DOHH2 (cell line): ENCODE results near the gene SYNRG.

ENCODE experiments used
- H3F3A ChIP-seq: fragments of 200-600 bp; sonication (generic), shearing (Covaris generic); 2 replicates; pipeline ENCODE4 v1.6.0; 2016; ENCODE audit warnings: antibody characterized with exemption, mild to moderate bottlenecking; ENCODE audit not compliant: control insufficient read depth, insufficient read depth
- H3K27ac ChIP-seq: fragments of 200-600 bp; sonication (generic); 2 replicates; pipeline ENCODE4 v1.5.1; 2014; ENCODE audit warnings: low read depth, mild to moderate bottlenecking, low read length, moderate library complexity
- H3K27me3 ChIP-seq: fragments of 200-600 bp; sonication (generic); 2 replicates; pipeline ENCODE4 v1.6.1; 2014; ENCODE audit warnings: mild to moderate bottlenecking, low read length, mixed read lengths; ENCODE audit not compliant: control insufficient read depth
- H3K36me3 ChIP-seq: fragments of 200-600 bp; sonication (generic); 2 replicates; pipeline ENCODE4 v1.6.1; 2014; ENCODE audit warnings: mild to moderate bottlenecking, low read length, moderate library complexity, mixed read lengths; ENCODE audit not compliant: control insufficient read depth
- H3K4me1 ChIP-seq: fragments of 200-600 bp; sonication (generic); 2 replicates; pipeline ENCODE4 v1.6.1; 2014; ENCODE audit warnings: mild to moderate bottlenecking, low read length, mixed read lengths; ENCODE audit not compliant: control insufficient read depth
- H3K4me2 ChIP-seq: fragments of 200-600 bp; sonication (generic); 2 replicates; pipeline ENCODE4 v1.6.0; 2014; ENCODE audit warnings: mild to moderate bottlenecking, low read length, moderate library complexity
- H3K4me3 ChIP-seq: fragments of 200-600 bp; sonication (generic); 2 replicates; pipeline ENCODE4 v1.5.1; 2014; ENCODE audit warnings: mild to moderate bottlenecking, low read length, mixed read lengths
- H3K79me2 ChIP-seq: fragments of 200-600 bp; sonication (generic); 2 replicates; pipeline ENCODE4 v1.6.1; 2014; ENCODE audit warnings: mild to moderate bottlenecking, low read length, mixed read lengths; ENCODE audit not compliant: control insufficient read depth
- H3K9me2 ChIP-seq: fragments of 200-600 bp; sonication (generic); replicated peaks from 2 replicates; pipeline ENCODE4 v1.6.1; 2014; ENCODE audit warnings: mild to moderate bottlenecking, low read length, mixed read lengths; ENCODE audit not compliant: control insufficient read depth
- H3K9me3 ChIP-seq: fragments of 200-600 bp; sonication (generic); 2 replicates; pipeline ENCODE4 v1.6.1; 2014; ENCODE audit warnings: antibody characterized with exemption, low read length, mixed read lengths; ENCODE audit not compliant: control insufficient read depth, insufficient read depth
- H4K20me1 ChIP-seq: fragments of 200-600 bp; sonication (generic); 2 replicates; pipeline ENCODE4 v1.6.0; 2014; ENCODE audit warnings: low read depth, mild to moderate bottlenecking, antibody characterized with exemption, low read length, moderate library complexity; ENCODE audit not compliant: control insufficient read depth, insufficient read depth
- CTCF ChIP-seq: fragments of 200-600 bp; sonication (generic); IDR thresholded peaks from one replicate; pipeline ENCODE4 v1.5.1; 2014; ENCODE audit warnings: antibody characterized with exemption, mild to moderate bottlenecking, low read depth, low read length; ENCODE audit not compliant: poor library complexity, severe bottlenecking
- EZH2phosphoT487 ChIP-seq: fragments of 200-600 bp; sonication (generic); IDR thresholded peaks from 2 replicates; pipeline ENCODE4 v1.6.1; 2017; ENCODE audit warnings: borderline replicate concordance, mild to moderate bottlenecking, antibody characterized with exemption, low read length, moderate library complexity, mixed read lengths

Gene SYNRG

GRCh38 chr17:37479025-37479424 lies 130.2 kb downstream of the SYNRG start:
- no peak overlapping the region for H3K4me3 ChIP-seq
- peaks cover 48% of the 10 kb centered on the region for H3K36me3 ChIP-seq
- TF ChIP-seq EZH2phosphoT487 (no peak), CTCF (no peak)
- no peak overlapping the region for H3K27ac ChIP-seq
- H3K79me2 ChIP-seq, result no peaks in the 10 kb centered on the region
- no peaks in the 10 kb centered on the region for H3K9me3 ChIP-seq
- H4K20me1 ChIP-seq, result no peaks in the 10 kb centered on the region
- no peaks in the 10 kb centered on the region for H3K27me3 ChIP-seq
- H3K4me1 ChIP-seq, result peaks cover 22% of the 10 kb centered on the region
- no peak overlapping the region for H3K4me2 ChIP-seq
- 0 out of 2 replicates have a peak, but pooled peaks cover 5% of the 10 kb centered on the region for H3F3A ChIP-seq
- H3K9me2 ChIP-seq, result no peaks in the 10 kb centered on the region

DNA sequence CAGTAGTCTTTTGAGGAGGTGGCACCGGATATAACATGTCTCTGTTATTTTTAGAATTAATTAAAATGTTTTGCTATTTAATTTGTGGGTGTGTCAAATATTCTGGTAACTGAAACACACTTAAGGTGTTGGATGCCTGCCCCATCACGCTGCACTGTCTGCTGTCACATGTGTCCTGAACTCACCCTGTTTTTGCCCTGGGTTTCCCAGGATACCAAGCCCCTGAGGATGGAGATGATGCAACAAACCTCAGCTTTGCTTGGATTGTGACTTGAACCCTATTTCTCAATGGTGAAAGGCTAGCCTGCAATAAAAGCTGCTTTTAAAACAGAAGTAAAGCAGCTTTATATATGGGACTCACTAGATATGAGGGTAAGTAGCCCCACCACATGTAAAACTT lies 131.0 kb downstream of the SYNRG start:
- Histone ChIP-seq H4K20me1 (no peaks in the 10 kb centered on the region), H3K9me2 (no peaks in the 10 kb centered on the region), H3K9me3 (no peaks in the 10 kb centered on the region), H3K36me3 (peaks cover 56% of the 10 kb centered on the region), H3K79me2 (no peaks in the 10 kb centered on the region), H3K4me2 (no peak overlapping the region), H3K27ac (no peak overlapping the region), H3K4me1 (peaks cover 13% of the 10 kb centered on the region), H3K4me3 (no peak overlapping the region), H3F3A (0 out of 2 replicates have a peak, but pooled peaks cover 5% of the 10 kb centered on the region), H3K27me3 (no peaks in the 10 kb centered on the region)
- TF ChIP-seq EZH2phosphoT487 (no peak), CTCF (no peak)

- H3K79me2 ChIP-seq, result no peaks in the 10 kb centered on the region
- no peak overlapping the region for H3K4me3 ChIP-seq
- H3K36me3 ChIP-seq, result peaks cover 63% of the 10 kb centered on the region
- TF ChIP-seq EZH2phosphoT487, result no peak
- peaks cover 6% of the 10 kb centered on the region; the same call in 1 of the 2 replicates for H3K4me1 ChIP-seq
- no peaks in the 10 kb centered on the region for H3K9me2 ChIP-seq
- H3F3A ChIP-seq, result 0 out of 2 replicates have a peak, but pooled peaks cover 5% of the 10 kb centered on the region
- H3K9me3 ChIP-seq, result no peaks in the 10 kb centered on the region
- H3K4me2 ChIP-seq, result no peak overlapping the region
- no peaks in the 10 kb centered on the region for H3K27me3 ChIP-seq
- H4K20me1 ChIP-seq, result no peaks in the 10 kb centered on the region
- H3K27ac ChIP-seq, result no peak overlapping the region
Measured at GRCh38 chr17:37476431-37477120, 132.6 kb downstream of the SYNRG start.

GRCh38 chr17:37475731-37476420 lies 133.3 kb downstream of the SYNRG start:
- H3K4me1 ChIP-seq, result peaks cover 6% of the 10 kb centered on the region; the same call in 1 of the 2 replicates
- no peaks in the 10 kb centered on the region for H3K9me3 ChIP-seq
- no peaks in the 10 kb centered on the region for H4K20me1 ChIP-seq
- H3K4me2 ChIP-seq, result no peak overlapping the region
- 0 out of 2 replicates have a peak, but pooled peaks cover 5% of the 10 kb centered on the region for H3F3A ChIP-seq
- H3K27me3 ChIP-seq, result no peaks in the 10 kb centered on the region
- H3K79me2 ChIP-seq, result no peaks in the 10 kb centered on the region
- H3K27ac ChIP-seq, result no peak overlapping the region
- no peak for TF ChIP-seq CTCF
- TF ChIP-seq EZH2phosphoT487, result no peak
- H3K9me2 ChIP-seq, result no peaks in the 10 kb centered on the region
- H3K36me3 ChIP-seq, result peaks cover 67% of the 10 kb centered on the region
- no peak overlapping the region for H3K4me3 ChIP-seq
